Activated naive CD4-positive, alpha-beta T cell treated with anti-CD3 and anti-CD28 coated beads, Interleukin-2, amount 50 U/mL, for 16 hours (primary cell): ENCODE data around the gene ATP2A3.

ENCODE experiments used
- DNase-seq: peaks from one replicate; pipeline ENCODE4 v3.0.0-alpha.2; 2020

The ATP2A3 gene

DNA sequence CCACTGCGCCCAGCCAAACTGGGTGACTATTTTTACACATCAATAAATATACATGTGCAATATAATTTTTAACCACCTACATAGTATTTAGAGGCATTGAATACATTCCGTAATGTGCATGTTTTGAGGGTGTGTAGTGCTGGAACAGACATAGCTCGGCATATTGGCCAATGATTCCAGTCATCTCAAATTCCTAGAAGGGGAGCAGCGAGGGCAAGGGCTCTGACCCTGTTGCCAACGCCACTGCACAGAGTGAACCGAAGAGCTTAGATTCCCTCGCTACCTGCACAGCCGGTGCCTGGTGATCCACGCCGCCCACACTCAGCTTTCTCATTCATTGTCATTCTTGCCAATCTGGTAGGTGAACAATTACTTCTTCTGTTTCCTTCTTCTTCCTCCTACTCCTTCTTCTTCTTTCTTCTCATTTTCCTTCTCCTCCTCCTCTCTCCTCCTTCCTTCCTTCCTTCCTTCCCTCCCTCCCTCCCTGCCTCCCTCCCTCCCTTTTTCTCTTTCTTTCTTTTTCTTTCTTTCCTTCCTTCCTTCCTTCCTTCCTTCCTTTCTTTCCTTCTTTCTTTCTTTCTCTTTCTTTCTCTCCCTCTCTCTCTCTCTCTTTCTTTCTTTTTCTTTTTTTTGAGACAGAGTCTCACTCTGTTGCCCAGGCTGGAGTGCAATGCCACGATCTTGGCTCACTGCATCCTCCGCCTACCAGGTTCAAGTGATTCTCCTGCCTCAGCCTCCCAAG, 26.3 kb upstream of the ATP2A3 start:
- no peak for DNase-seq

DNA sequence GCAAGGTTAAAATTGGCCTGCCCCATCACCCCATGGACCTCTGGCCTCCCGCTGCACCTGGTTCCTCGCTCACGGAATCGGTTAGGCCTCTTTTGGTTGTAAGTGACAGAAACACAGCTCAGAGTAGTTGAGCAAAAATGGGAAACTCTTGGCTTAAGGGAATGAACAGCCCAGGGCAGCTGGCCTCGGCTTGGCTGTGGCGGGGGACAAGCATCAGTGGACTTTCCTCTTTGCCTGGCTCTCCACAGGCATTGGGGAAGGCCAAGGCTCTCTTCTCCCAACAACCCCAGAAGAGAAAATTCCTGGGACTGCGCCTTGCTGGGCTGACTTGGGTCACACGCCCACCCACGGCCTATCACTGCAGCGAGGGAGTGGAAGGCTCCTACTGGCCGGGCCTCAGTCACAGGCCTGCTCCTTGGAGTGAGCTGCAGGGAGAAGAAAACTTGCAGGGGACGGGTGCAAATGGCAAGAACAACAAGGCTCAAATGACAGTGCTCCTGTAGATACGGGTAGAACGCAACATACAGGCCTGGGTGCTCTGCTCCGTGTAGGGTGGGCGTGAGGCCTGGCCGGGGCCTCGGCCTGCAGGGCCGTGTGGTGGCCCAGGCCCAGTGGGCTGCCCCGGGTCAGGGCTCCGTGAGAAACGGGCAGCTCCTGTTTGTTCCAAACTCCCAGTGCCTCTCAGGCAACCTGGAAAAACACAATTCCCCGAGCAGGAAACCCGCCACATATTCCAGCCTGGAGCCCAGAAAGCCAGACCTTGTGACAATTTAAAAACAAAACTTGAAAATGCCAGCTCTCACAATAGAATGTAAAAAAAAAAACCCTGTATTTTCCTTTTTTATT, 25.0 kb upstream of the ATP2A3 start:
- no peak for DNase-seq

DNA sequence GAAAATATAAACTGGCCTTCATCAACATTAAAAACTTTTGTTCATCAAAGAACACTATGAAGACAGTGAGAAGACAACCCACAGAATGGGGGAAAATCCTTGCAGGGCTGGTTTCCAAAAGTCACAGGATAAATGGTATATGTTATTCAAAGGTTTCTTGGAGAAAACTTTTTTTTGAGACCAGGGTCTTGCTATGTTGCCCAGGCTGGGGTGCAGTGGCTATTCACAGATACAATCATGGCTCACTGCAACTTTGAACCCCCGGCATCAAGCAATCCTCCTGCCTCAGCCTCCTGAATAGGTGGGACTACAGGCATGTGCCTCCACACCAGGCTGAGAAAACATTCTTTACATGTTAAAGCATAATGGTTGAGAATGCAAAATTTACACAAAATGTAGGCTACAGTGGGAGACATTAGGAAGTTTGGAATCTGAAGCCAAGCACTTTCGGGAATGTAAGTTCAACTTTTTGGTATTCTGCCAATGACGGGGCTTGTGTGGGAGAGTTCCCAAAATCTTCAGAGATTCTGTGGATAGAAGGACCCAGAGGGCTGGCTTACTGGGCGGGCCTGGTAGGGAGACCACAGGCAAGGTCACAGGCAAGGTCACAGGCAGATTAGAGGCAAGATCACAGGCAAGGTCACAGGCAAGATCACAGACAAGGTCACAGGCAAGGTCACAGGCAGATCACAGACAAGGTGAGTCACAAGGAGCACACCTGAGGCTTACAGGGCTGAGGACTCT, 24.2 kb upstream of the ATP2A3 start:
- DNase-seq, result no peak

DNA sequence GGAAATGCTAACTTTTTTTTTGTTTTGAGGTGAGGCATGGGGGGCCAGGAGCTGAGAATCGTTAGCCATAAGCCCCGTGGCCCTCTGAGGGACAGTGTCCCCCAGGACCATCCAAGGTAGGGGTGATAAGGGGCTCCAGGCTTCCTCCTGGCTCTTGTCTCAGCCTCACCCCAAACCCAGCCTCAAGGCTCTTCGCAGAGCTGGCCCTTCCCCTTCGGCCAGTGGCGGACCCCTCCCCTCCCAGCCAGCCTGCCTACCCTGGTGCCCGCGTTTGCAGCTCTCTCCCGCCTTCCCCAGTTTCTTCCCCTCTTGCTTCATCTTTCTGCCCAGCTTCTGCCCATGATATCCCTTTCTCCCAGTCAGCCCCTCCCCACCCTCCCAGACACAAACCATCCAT, 22.7 kb upstream of the ATP2A3 start:
- DNase-seq, result no peak

GRCh38 chr17:3986270-3986938, 22.2 kb upstream of the ATP2A3 start:
- DNase-seq, result no peak

DNA sequence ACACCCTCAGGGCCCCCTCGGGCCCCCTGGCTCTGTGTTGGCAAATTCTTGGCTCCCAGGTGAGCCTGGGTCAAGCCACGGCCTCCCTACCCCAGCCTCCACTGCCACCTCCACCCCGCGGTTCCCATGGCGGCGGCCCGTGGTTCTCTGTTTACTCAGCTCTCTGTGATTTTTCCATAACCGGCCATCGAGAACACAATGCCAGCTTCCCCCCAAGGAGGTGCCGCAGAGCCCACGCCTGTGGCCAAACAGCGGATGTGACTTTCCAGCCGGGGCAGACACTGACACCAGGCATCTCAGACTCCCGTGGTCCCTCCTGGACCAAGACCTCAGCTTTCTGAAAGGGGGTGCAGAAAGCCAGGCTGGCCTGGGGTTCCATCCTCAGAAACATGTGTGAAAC, 21.6 kb upstream of the ATP2A3 start:
- no peak for DNase-seq

DNA sequence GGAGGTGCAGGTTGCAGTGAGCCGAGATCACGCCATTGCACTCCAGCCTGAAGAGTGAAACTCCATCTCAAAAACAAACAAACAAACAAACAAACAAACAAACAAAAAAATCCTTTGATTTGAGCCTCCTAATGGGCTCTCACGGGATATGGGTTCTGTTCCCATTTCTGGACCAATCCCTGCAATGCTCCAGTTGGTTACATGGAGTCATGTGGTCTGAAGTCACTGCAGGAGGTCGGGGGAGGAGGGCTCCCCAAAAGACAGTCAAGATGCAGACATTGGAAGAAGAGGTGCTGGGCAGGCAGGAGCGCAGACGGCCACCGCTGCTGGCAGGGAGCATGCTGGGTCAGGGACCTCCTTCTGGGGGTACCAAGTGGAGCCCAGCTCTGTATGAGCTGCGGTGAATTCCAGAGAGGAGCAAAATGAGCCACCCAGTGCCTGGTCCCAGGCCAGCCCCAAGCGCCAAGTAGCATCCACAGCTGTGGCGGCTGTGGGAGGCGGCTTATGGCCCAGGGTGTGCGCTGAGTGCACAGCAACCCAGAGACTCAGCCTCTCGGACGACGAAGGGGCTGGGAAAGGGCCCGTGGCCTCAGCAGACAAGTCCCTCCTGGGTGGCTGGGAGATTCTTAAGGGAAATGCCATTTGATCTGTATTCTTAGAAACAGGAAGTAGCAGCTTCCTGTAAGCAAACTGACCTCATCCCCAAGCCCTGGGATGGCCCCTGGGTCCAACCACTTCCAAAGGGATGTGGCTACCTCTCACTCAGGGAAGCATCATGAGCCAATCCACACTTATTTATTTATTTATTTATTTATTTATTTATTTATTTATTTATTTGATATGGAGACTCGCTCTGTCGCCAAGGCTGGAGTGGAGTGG, 19.6 kb upstream of the ATP2A3 start:
- no peak for DNase-seq

DNA sequence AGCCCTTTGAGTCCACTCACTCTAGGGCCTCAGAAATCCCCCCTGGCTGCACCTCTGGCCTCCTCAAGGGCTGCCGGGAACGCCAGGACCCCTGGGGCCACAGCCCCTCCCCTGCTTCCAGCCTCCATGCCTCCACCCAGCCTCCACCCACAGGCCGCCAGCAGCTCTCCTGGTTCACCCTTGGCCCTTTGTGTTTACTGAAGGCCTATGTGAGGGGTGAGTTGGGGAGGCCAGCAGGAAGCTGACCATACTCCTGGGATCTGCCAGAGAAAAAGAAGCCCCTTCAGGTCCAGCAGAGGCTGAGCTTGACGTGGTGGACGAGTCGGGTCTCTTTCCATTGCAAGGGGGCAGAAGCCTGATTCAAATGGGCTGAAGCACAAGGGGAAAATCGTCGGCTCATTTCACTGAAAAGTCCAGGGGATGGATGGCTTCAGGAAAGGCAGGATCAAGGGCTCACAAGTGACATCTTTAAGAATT, 18.3 kb upstream of the ATP2A3 start:
- DNase-seq, result no peak

DNA sequence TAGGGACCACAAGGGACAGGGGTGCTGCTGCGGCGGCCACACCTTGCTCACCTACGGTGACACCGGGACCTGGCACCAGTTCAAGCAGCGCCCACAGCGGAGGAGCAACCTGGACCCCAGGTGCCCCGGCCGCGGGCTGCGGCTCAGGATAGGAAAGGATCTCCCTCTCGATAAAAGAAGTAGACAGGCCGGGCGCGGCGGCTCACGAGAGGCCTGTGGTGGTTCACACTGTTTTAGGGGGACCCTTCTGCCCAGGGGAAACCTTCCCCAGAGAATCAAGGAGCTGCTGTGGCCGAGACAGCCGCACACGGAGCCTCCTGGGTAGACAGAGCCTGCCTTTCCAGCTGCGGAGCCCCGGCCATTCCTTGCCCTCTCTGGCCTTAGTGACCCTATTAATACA, 17.9 kb upstream of the ATP2A3 start:
- DNase-seq, result no peak

DNA sequence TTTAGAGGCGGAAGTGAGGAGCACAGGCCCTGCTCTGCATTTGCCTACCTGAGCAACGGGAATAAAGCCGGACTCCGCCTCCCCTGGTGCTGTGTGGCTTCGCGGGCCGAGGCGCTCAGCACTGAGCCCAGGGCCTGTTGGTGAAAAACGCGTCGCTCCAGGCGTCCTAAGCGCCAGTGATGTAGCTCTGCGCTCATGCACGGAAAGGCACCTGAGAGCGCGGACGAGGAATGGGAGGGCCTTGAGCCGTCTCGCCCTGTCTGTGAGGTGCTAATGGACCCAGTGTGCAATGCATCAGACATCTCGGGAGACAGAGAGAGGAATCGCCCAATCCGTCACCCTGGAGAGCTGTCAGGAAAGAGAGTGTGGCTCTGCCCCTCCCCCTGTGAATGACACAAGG, 17.2 kb upstream of the ATP2A3 start:
- no peak for DNase-seq

DNA sequence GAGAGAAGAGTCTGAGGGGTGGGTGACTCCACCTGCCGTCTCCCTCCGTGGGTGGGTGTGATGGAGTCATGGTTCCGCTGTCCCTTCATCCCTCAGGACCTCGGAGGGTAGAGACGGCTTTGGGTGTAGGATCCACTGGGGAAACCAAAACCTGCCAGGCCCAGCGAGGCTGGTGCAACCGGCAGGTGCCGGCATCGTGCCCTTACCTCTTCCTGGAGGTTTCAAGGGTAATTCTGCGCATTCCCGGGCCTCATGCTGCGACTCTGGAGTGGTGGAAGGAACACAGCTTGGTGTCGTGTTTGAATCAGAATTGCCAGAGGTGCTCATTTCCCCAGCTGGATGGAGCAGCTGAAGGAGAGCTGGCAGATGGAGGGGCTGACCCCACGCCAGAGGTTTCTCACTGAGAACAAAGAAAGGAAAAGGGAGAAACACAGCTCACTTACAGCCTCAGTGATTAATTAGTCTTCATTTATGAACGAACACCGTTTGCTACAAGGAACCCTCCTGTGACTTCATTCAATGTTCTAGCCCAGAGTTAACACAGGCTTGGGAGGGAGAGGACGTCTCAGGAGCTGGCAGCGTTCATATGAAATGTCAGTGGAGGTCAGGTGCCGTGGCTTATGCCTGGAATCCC, 16.3 kb upstream of the ATP2A3 start:
- DNase-seq, result no peak

- no peak for DNase-seq
Measured at GRCh38 chr17:3979290-3979611, 15.0 kb upstream of the ATP2A3 start.

- DNase-seq, result no peak
Measured at GRCh38 chr17:3978421-3979289, 14.4 kb upstream of the ATP2A3 start.

DNA sequence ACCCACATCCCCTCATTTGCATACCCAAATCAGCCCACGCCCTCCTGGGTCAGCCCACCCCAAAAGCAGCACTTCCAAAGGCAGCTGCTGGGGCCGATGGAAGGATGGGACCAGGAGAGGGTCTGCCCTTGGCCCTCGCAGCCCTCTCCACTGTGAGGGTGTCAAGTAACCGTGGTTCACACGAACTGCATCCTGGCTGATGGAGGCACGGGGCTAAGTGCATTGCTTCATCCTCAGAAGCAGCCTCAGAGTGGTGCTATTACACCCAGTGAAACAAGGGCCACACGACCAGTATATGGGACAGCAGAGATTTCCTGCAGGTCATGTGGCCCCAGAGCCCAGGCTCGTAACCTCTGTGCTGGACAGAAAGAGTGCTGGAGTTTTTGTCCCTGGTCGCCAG, 13.2 kb upstream of the ATP2A3 start:
- DNase-seq, result no peak

- no peak for DNase-seq
Measured at GRCh38 chr17:3976675-3977171, 12.5 kb upstream of the ATP2A3 start.

GRCh38 chr17:3974980-3975379, 10.7 kb upstream of the ATP2A3 start:
- DNase-seq, result no peak

DNA sequence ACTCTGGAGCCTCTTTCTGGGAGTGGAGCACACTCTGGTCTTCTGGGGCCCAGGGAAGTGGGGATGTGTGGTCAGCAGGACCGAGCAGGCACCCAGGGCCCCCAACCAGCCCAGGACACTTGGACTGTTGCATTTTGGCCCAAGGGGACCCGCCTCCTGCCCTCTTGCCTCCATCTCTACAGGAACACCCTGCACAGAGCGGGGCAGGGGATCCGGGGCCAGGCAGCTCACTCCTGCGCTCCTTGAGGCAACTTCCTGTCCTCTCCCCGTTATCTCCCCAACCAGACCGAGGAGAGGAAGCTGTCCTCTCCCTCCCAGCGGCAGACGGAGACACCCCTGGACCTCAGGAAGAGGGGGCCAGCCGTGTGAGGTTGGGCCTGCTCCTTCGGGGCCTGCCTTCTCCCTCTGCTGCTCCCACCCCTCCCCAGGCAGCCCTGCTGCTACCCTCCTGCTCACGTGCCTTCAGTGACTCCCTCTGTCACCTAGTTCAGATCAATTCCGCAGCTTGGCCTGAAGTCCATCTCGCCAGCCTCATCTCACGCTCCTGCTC, 10.0 kb upstream of the ATP2A3 start:
- DNase-seq, result no peak

- DNase-seq, result no peak
Measured at GRCh38 chr17:3973495-3974137, 9.4 kb upstream of the ATP2A3 start.

DNA sequence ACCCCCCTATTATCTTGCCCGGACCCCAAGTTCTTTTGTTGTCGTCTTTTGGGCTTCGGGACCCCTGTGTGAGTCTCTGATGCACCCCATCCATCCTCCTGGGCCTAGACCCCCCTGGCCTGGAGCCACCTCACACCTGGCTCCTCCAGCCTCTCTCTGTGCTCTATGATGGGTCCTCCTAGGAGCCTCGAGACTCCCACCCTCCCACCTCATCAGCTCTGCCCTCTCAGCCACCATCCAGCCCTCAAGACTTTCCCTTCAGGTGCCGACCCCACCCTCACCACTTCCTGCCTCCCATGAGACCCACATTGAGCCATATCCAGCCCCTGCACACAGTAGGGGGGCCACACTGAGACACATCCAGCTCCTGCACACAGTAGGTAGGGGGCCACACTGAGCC, 8.7 kb upstream of the ATP2A3 start:
- DNase-seq, result no peak
